GM12891 (cell line): Measurements from ENCODE around the gene HUNK.

ENCODE experiments used
- PAX5 ChIP-seq: IDR thresholded peaks from 2 replicates; pipeline ENCODE4 v1.6.1; 2011; ENCODE audit warnings: low read length, moderate library complexity, mild to moderate bottlenecking; ENCODE audit not compliant: insufficient read depth, severe bottlenecking
- POLR2A ChIP-seq: IDR thresholded peaks from 2 replicates; pipeline ENCODE4 v1.6.1; 2011; ENCODE audit warnings: low read depth, low read length, control low read depth
- POLR2AphosphoS5 ChIP-seq: IDR thresholded peaks from 2 replicates; pipeline ENCODE4 v1.6.1; 2011; ENCODE audit warnings: low read depth, low read length, control low read depth
- POU2F2 ChIP-seq: IDR thresholded peaks from 2 replicates; pipeline ENCODE4 v1.6.1; 2011; ENCODE audit warnings: low read depth, mild to moderate bottlenecking, control low read depth, low read length, moderate library complexity
- SPI1 ChIP-seq: IDR thresholded peaks from 2 replicates; pipeline ENCODE4 v1.6.1; 2011; ENCODE audit warnings: low read depth, low read length, control low read depth
- TAF1 ChIP-seq: IDR thresholded peaks from 2 replicates; pipeline ENCODE4 v1.6.1; 2011; ENCODE audit warnings: low read depth, low read length, control low read depth

- TF ChIP-seq POLR2AphosphoS5 = no peak
- no peak for TF ChIP-seq POLR2A
- TF ChIP-seq PAX5 = no peak
- no peak for TF ChIP-seq TAF1
- TF ChIP-seq SPI1 = no peak
- TF ChIP-seq POU2F2 = no peak
Observed at GRCh38 chr21:32009263-32009662, 136.4 kb downstream of the HUNK start.
